Measurements from ENCODE around the gene BOD1L1.

- TF ChIP-seq CTCF (IDR thresholded peaks at IDR 0.05) (no peak), POLR2A (IDR thresholded peaks at IDR 0.05) (no peak)
Observed at GRCh38 chr4:13570916-13571315, 56.6 kb downstream of the BOD1L1 start.

Measured in Peyer's patch (tissue), 4 donors.